HFFc6 (cell line): ENCODE data around the gene KDM5A. TPM values are rescaled to one million over a fixed set of nuclear protein-coding genes. Genes with fewer than 3 reads are reported as not detected.

Source experiments
- DNase-seq: peaks from one replicate; pipeline ENCODE4 v3.0.0-alpha.2; 2018
- H3K27ac Mint-ChIP-seq: 2 replicates; pipeline ENCODE4 v1.8.0; 2020; ENCODE audit warnings: mild to moderate bottlenecking, mixed read lengths
- H3K27me3 Mint-ChIP-seq: 2 replicates; pipeline ENCODE4 v1.8.0; 2021; ENCODE audit warnings: mild to moderate bottlenecking, moderate library complexity, mixed read lengths; ENCODE audit not compliant: insufficient read depth
- H3K36me3 Mint-ChIP-seq: 2 replicates; pipeline ENCODE4 v1.8.0; 2021; ENCODE audit warnings: low read depth, mixed read lengths
- H3K4me1 Mint-ChIP-seq: 2 replicates; pipeline ENCODE4 v1.8.0; 2020; ENCODE audit warnings: low read depth, mixed read lengths
- H3K4me3 Mint-ChIP-seq: 2 replicates; pipeline ENCODE4 v1.8.0; 2020; ENCODE audit warnings: mild to moderate bottlenecking, moderate library complexity, mixed read lengths
- H3K9me3 Mint-ChIP-seq: 2 replicates; pipeline ENCODE4 v1.8.0; 2020; ENCODE audit warnings: mild to moderate bottlenecking, mixed read lengths
- total RNA-seq, 6 experiments: library from RNA; stranded (reverse); fragmentation: NEBNext Ultra II Directional; extraction: Animal tissue kit (Norgen Biotek cat#: 25700); gene quantifications; 2 replicates in 1 of 6; 3 replicates in 5 of 6; pipeline ENCODE4 v1.2.3, GENCODE V29; 2021
- TF ChIP-seq, protein P1 (sequence below): fragments of 200-600 bp; sonication (generic); IDR thresholded peaks from 2 replicates; pipeline ENCODE4 v1.5.0; 2021; ENCODE audit warnings: antibody characterized with exemption, mild to moderate bottlenecking

The KDM5A gene
- total RNA-seq, 6 experiments from 2014 or later = 47.1 to 55.0 (median 52.0) TPM

DNA sequence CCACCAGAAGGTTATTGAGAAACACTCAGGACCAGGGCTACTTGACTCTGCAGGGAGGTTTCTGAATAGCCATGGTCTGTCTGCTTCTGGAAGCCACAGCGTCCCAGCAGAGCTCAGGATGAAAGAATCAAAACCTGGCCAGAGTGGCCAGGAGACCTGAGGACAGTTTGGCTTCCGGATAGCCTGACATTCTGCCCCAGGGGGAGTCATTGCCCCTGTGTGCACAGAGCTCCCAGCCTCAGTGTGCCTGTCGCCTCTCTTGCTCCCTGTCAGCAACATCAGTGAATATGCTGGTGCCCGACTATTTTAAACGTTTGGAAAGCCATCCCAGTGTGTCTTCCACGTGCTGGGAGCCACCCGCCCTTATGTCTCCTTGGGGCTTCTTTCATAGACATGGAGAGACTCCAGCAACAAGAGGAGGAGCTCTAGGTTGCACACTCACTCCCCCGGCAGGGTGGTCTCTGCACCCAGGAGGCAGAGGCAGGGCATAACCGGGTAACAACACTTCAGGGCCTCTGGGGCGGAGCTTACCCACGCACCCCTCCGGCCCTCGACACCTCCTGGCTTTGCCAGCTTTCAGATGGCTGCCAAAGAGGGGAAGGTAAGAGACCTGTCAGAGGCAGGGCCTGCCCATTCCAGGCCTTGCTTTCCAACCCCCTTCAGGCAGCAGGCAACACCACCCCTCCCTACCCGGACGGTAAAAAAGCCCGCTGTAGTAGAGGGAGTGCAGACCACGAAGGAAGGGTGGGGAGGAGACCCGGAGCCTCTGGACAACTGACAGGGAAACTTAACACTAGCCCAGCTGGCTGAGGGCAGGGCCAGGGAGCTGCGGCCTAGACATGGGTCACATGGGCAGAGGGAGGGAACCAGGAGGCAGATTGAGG is 156.1 kb downstream of the KDM5A start:
- TF ChIP-seq, protein P1, sequence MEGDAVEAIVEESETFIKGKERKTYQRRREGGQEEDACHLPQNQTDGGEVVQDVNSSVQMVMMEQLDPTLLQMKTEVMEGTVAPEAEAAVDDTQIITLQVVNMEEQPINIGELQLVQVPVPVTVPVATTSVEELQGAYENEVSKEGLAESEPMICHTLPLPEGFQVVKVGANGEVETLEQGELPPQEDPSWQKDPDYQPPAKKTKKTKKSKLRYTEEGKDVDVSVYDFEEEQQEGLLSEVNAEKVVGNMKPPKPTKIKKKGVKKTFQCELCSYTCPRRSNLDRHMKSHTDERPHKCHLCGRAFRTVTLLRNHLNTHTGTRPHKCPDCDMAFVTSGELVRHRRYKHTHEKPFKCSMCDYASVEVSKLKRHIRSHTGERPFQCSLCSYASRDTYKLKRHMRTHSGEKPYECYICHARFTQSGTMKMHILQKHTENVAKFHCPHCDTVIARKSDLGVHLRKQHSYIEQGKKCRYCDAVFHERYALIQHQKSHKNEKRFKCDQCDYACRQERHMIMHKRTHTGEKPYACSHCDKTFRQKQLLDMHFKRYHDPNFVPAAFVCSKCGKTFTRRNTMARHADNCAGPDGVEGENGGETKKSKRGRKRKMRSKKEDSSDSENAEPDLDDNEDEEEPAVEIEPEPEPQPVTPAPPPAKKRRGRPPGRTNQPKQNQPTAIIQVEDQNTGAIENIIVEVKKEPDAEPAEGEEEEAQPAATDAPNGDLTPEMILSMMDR = no peak
- peaks cover 21% of the 10 kb centered on the region for H3K9me3 Mint-ChIP-seq
- peaks cover 43% of the 10 kb centered on the region for H3K27me3 Mint-ChIP-seq
- no peak for DNase-seq
- peaks cover 25% of the 10 kb centered on the region for H3K36me3 Mint-ChIP-seq
- H3K4me3 Mint-ChIP-seq = no peak overlapping the region
- H3K27ac Mint-ChIP-seq = no peak overlapping the region
- H3K4me1 Mint-ChIP-seq = no peaks in the 10 kb centered on the region

DNA sequence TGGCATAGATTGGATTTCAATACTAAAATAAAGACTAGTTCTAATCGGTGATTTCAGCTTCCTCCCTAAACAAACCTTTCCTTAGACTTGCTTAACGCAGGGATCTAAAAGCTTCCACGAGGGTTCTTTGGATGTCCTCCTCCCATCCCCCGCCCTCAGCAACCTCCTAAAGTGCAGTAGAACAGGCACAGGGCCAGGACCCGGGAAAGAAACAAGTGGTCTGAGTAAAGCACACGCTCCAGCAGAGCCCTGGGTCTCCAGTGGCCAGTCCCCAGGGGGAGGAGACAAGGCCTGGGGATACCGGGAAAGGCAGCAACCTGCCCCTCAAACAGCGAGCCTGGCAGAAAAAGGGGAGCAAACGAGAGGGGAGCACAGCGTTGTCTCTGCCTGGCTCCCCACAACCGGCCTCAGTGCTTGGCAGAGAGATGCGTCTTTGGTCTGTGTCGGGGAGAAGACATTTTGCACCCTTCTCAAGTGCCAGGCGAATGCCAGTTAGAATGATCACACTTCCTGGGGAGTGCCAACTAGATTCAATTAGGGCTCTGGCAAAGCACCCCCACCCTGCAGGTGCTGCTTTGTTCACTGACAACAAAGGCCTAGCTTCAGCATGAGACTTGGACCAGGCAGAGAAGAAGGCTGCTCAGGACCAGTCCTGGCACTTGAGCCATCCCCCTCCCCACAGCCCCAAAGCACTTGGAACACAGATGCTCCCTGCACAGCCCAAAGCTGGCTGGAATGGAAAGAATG is 158.0 kb downstream of the KDM5A start:
- no peak for DNase-seq
- Mint-ChIP-seq H3K4me3 (no peak overlapping the region), H3K27me3 (peaks cover 59% of the 10 kb centered on the region), H3K9me3 (peaks cover 14% of the 10 kb centered on the region), H3K36me3 (peaks cover 20% of the 10 kb centered on the region), H3K4me1 (no peaks in the 10 kb centered on the region), H3K27ac (no peak overlapping the region)
- TF ChIP-seq, protein P1 = no peak

Other genes starting within 250 kb of the KDM5A start
- not detected for gene SLC6A12, start 175.2 kb downstream of the KDM5A start, total RNA-seq
- not detected for gene SLC6A13, start 126.5 kb downstream of the KDM5A start, total RNA-seq
- 10 to 100 TPM in 5 of 6 experiments, 1 to 10 TPM in 1; 7.7 to 12.6 (median 11.6) TPM for gene CCDC77, start 12.3 kb upstream of the KDM5A start, total RNA-seq
- not detected for gene B4GALNT3, start 70.6 kb upstream of the KDM5A start, total RNA-seq